ENCODE measurements around the gene ACMSD.
"Not testable (repeated sequence)": the region's sequence is repeated elsewhere in the genome, so short reads cannot be mapped to it uniquely, and the experiment has no call there.

ACMSD gene

GRCh38 chr2:134882773-134883172 is 44.4 kb downstream of the ACMSD start:
- FAIRE-seq (no peak), DNase-seq (ENCODE audit: insufficient read length, low spot score) (no peak)
- no peak for TF ChIP-seq CTCF (IDR thresholded peaks at IDR 0.05; ENCODE audit: insufficient read depth, missing control alignments)

GRCh38 chr2:134883552-134884293 is 45.3 kb downstream of the ACMSD start:
- FAIRE-seq: no peak
- no peak for TF ChIP-seq CTCF (IDR thresholded peaks at IDR 0.05; ENCODE audit: insufficient read depth, missing control alignments)
- DNase-seq (ENCODE audit: insufficient read length, low spot score): no peak

GRCh38 chr2:134884435-134884834 is 46.0 kb downstream of the ACMSD start:
- DNase-seq (ENCODE audit: insufficient read length, low spot score) (no peak), FAIRE-seq (no peak)
- TF ChIP-seq CTCF (IDR thresholded peaks at IDR 0.05; ENCODE audit: insufficient read depth, missing control alignments): no peak

- DNase-seq (ENCODE audit: insufficient read length, low spot score): no peak
- no peak for FAIRE-seq
- TF ChIP-seq CTCF (IDR thresholded peaks at IDR 0.05; ENCODE audit: insufficient read depth, missing control alignments): no peak
Measured at GRCh38 chr2:134892282-134893035, 54.0 kb downstream of the ACMSD start.

- TF ChIP-seq CTCF (IDR thresholded peaks at IDR 0.05; ENCODE audit: insufficient read depth, missing control alignments): peak; percentile 31
- no peak for FAIRE-seq
- no peak for DNase-seq (ENCODE audit: insufficient read length, low spot score)
Measured at GRCh38 chr2:134897932-134898331, 59.5 kb downstream of the ACMSD start.

- TF ChIP-seq CTCF (IDR thresholded peaks at IDR 0.05; ENCODE audit: insufficient read depth, missing control alignments): no peak
- no peak for FAIRE-seq
- no peak for DNase-seq (ENCODE audit: insufficient read length, low spot score)
Measured at GRCh38 chr2:134899204-134899603, 60.8 kb downstream of the ACMSD start.

GRCh38 chr2:134900151-134900550 is 61.7 kb downstream of the ACMSD start:
- DNase-seq (ENCODE audit: insufficient read length, low spot score) (no peak), FAIRE-seq (no peak)
- TF ChIP-seq CTCF (IDR thresholded peaks at IDR 0.05; ENCODE audit: insufficient read depth, missing control alignments): no peak

GRCh38 chr2:134903701-134904100 is 65.3 kb downstream of the ACMSD start:
- DNase-seq (ENCODE audit: insufficient read length, low spot score); FAIRE-seq: not testable (repeated sequence)
